Measurements from ENCODE around the gene BTBD16. TPM values are rescaled to one million over a fixed set of nuclear protein-coding genes. Genes with fewer than 3 reads are reported as not detected.

BTBD16 gene
- total RNA-seq, 1 experiment from 2014 or later: 0.88 TPM

DNA sequence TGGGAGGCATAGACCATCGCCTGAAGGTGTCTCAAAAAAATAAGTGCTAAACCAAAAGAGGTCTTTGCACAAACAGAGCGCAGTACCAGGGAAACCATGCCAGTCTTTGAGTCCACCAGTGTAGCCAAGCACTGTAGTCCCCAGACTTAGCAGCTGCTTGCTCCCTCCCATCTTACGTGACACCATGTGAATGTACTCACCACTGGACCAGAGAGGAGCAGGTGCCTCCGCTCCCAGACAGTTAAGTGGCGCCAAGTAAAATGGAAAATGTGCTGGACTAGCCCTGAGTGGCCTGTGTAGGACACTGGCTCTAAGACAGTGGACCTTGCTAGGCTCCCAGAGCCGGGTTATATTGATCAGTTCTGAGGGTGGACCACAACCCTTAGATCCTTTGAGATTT lies 55.7 kb downstream of the BTBD16 start:
- in situ Hi-C loops (cut with HindIII; ENCODE audit: low pct_unique_long_range_greater_than_20kb, low sequenced_read_pairs): no loop called here
- DNase-seq (ENCODE audit: low read depth): no peak

DNA sequence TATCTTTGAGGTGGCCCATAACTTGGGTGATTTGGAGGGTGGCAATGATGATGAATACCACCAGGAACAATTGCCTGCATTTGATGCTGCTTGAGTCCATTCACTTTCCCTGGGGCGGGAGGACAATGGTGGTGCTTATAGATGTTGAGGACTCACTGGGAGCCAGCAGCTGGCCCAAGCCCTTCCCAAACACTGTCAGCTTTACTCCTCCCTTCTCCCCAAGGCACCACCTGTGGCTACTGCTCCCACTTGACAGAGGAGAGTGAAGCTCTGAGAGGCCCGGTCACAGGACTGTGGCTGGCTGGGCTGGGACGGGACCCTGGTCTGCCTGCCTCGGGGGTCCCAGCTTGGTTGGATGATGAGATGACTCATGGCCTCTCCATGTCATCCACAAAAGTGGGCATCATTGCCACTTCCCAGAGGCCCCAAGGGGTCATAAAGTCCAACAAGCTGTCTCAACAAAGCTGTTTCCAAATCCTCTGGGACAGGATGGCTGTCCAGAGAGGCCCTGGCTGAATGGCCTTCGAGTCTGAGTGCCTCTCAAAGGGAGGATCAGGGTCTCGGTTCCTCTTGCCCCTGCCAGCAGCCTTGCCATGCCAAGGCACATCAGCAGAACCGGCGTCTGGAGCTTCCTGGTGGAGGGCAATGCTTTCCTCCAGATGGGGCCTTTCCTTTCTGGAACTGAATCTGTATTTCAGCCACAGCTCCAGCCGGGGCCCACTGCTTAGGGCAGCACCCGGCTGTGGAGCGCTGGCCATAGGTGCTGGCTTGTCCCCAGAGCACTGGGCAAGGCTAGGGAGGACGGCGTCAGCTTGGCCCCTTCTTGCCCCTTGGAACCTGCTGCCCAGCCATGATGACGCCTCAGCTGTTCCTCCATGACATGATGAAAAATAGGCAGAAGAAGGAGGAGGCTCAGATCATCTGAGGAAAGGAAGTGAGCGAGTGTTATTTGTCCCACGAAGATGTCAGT lies 56.4 kb downstream of the BTBD16 start:
- in situ Hi-C loops (cut with HindIII; ENCODE audit: low pct_unique_long_range_greater_than_20kb, low sequenced_read_pairs): no loop called here

DNA sequence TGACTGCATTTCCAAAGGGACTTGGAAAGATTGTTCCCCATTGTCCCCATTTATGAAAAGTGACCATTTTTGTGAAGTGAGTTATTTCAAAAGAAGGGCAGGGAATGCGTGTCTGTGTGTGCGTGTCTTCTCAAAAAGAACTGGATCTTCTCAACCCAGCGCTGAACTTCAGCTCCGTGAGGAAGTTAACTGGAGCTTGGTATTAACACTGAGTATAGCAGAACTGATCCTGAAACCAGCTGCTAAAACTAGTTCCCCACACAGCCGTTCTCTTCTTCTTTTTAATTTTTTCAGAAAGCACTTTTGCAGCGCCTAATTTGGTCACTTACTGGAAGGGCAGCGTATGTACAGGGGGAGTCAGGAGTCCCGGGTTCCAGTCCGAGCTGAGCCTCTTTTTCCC lies 57.6 kb downstream of the BTBD16 start:
- no peak for DNase-seq (ENCODE audit: low read depth)
- in situ Hi-C loops (cut with HindIII; ENCODE audit: low pct_unique_long_range_greater_than_20kb, low sequenced_read_pairs): no loop called here

More for the DNA sequence above, 56.4 kb downstream of the BTBD16 start:
- no peak for DNase-seq (ENCODE audit: low read depth)

DNA sequence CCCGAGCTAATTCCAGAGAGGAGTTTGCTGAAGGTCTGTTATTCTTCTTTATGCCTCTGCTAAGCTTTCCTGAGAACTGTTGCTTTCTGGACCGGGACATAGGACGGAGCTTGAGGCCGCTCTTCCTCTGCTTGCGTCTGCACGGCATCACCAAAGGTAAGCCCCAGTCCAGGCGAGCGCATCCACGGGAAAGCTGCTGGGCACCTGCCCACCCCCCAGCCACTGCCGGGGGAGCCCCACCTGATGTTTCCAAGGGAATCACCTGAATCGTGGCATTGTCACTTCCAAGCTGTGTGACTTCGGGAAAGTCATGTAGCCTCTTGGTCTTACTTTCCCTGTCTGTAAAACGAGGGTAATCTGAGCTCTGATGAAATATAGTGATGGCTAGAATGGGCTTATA lies 58.3 kb downstream of the BTBD16 start:
- no peak for DNase-seq (ENCODE audit: low read depth)
- in situ Hi-C loops (cut with HindIII; ENCODE audit: low pct_unique_long_range_greater_than_20kb, low sequenced_read_pairs): no loop called here

DNA sequence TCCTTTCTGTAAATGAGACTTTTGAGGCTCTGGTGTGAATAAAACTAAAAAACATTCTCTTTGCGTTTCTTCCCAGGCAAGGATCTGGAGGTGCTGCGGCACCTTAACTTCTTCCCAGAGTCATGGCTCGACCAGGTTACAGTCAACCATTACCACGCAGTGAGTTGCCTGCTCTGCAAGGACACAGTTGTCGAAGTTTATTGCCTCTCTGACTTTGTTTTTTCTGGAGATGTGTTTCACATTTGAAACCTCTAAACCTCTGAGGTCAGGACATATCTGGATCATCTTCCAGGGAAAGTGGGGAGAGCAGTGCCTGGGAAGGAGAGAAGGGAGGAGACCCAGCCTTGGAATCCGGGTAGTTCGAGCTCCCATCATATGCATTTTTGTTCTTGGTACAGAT lies 60.0 kb downstream of the BTBD16 start:
- DNase-seq (ENCODE audit: low read depth): no peak

DNA sequence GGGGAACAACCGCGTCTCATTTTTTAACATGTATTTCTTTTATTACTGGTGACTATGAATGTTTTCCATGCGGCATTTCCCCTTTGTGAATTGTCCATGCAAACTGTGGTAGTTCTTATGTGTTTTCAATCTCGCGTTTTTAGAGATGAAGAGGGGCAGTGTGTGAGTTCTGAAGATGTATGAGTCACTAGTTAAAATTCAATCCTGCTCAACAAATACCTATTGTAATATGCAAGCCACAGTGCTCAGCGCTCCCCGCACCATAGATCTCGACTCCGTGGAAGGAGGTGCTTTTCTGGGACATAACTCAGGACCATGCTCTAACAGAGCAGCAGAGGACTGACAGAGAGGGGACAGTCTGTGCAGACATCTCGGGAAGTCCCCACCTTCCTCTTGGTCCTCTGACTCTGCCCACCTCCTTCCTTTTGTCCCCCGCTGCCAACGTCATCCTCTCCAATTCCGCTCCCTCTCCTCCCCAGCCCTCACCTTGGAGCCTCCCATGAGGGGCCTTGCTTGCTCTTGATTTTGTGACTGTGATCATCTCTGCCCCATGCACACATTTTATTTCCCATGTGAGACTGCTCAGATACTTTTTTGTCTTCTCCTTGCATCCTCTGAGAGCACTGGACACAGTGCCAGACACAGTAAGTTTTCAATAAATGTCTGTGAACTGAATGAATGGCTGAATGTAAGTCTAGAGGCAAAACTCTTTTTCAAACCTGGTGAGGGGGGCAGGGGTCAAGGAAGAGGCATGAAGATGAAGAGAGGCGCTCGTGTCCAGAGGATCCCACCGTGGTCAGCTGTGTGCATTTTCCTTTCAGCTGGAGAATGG lies 60.7 kb downstream of the BTBD16 start:
- peak; percentile 82 for DNase-seq (ENCODE audit: low read depth)
- in situ Hi-C loops (cut with HindIII; ENCODE audit: low pct_unique_long_range_greater_than_20kb, low sequenced_read_pairs): no loop called here

More for the DNA sequence above, 60.0 kb downstream of the BTBD16 start:
- in situ Hi-C loops (cut with HindIII; ENCODE audit: low pct_unique_long_range_greater_than_20kb, low sequenced_read_pairs): no loop called here

DNA sequence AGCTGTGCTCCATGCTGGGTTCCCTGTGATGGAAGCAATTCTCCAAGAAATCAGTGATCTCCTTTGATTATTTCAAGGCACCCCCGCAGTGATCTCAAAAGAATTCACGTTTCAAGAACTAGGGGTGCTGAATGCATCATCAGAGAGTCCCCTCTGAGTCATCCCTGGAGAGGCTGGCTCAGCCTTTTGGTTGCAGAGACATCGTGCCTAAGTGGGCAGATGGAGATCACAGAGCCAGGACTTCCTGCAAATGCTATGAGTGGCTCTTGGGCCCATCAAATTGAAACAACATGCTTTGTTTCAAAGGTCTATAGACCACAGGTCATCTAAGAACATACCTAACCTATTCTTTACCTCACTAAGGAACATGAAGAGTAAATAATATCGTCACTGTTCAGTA lies 61.9 kb downstream of the BTBD16 start:
- no peak for DNase-seq (ENCODE audit: low read depth)
- in situ Hi-C loops (cut with HindIII; ENCODE audit: low pct_unique_long_range_greater_than_20kb, low sequenced_read_pairs): no loop called here

DNA sequence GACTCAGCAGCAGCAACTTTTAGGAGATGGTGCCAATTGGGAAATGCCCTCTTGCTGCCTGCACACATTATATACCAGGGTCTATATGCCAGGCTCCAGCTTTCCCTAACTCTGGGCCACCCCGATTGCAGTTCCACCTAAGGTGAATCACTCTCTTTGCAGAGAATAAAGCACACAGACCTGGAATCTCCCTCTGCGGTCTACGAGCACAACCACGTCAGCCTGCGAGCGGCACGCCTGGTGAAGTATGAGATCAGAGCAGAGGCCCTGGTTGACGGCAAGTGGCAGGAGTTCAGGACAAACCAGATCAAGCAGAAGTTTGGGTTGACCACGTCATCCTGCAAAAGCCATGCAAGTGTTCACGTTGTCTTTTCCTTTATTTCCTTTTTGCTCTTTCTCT lies 65.2 kb downstream of the BTBD16 start:
- DNase-seq (ENCODE audit: low read depth): peak; percentile 57

DNA sequence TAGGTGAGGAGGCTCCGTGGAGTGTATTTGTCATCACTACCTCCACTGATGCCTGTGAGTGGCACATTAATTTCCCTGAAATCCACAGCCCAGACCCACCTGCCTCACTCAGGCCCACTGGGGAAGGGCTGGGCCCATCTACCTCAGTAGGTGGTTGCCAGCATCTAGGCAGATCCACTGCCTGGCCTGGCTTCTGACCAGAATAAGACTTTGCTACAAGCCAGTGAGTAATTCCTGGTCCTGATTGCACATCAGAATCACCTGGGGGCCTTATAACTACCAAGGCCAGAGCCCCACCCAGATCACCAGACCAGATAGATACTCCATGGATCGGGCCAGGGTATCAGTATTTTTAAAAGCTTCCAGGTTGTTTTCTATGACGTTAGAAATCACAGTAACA lies 65.9 kb downstream of the BTBD16 start:
- in situ Hi-C loops (cut with HindIII; ENCODE audit: low pct_unique_long_range_greater_than_20kb, low sequenced_read_pairs): no loop called here
- no peak for DNase-seq (ENCODE audit: low read depth)

More for the DNA sequence above, 65.2 kb downstream of the BTBD16 start:
- in situ Hi-C loops (cut with HindIII; ENCODE audit: low pct_unique_long_range_greater_than_20kb, low sequenced_read_pairs): no loop called here

DNA sequence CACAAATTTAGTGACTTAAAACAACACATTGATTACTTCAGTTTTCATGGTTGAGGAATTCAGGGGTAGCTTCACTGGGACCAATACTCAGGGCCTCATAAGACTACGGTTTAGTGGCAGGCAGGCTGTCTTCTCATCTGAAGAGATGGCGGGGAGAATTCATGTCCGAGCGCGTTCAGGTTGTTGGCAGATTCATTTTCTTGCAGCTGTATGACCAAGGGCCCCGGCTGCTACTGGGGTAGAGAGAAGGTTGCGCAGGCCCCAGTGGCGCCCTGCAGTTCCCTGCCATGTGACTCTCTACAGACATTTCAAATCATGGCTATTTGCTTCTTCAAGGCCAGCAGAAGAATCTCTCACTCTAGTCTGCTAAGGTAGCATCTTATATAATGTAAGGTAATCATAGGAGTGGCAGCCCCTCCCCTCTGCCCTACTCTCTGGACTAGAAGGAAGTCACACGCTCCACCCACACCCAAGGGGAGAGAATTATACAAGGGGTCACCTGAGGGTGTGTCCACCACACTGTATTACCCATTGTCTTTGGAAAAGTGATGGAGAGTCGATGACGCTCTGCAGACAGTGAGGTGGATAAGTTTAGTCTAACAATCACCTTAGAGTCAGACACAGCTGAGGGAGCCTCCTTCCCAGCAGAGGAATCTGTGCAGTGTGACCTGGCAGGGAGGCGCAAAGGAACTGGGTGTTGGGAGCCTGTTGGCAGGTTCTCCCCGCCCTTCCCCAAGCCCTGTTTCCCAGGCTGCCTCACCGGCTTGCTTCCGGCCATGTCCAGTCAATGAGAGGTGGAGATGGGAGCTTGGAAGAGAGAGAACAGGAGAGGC lies 67.7 kb downstream of the BTBD16 start:
- DNase-seq (ENCODE audit: low read depth): no peak
- in situ Hi-C loops (cut with HindIII; ENCODE audit: low pct_unique_long_range_greater_than_20kb, low sequenced_read_pairs): no loop called here

DNA sequence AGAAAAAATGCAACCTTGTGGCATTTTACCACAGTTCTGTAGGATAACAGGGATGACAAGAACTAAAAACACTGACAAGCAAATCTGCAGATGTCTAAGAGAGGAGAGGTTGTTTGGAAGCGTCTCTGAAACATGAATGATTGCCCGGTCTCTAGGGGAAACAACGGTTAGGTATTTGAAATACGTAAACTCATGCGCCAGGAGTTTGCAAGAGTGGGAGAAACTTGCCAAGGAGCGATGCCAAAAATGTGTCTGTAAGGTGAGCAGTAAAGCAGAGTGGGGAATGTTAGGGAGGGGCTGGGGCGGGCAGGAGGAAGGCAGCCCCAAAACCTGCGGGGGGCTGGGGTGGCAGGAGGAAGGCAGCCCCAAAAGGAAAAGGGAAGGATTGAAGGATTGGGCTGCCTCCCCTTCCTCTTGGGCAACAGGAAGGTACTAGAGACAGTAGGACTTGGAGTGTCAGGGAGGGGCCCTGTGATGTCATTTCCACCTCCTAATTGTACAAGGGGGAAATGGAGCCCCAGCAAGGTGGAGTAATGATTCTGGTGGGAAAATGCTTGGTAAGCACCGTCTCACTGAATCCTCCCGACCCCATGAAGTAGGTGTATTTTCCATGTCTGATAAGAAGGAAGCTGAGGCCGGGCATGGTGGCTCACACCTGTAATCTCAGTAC lies 70.2 kb downstream of the BTBD16 start:
- no peak for DNase-seq (ENCODE audit: low read depth)
- in situ Hi-C loops (cut with HindIII; ENCODE audit: low pct_unique_long_range_greater_than_20kb, low sequenced_read_pairs): no loop called here

DNA sequence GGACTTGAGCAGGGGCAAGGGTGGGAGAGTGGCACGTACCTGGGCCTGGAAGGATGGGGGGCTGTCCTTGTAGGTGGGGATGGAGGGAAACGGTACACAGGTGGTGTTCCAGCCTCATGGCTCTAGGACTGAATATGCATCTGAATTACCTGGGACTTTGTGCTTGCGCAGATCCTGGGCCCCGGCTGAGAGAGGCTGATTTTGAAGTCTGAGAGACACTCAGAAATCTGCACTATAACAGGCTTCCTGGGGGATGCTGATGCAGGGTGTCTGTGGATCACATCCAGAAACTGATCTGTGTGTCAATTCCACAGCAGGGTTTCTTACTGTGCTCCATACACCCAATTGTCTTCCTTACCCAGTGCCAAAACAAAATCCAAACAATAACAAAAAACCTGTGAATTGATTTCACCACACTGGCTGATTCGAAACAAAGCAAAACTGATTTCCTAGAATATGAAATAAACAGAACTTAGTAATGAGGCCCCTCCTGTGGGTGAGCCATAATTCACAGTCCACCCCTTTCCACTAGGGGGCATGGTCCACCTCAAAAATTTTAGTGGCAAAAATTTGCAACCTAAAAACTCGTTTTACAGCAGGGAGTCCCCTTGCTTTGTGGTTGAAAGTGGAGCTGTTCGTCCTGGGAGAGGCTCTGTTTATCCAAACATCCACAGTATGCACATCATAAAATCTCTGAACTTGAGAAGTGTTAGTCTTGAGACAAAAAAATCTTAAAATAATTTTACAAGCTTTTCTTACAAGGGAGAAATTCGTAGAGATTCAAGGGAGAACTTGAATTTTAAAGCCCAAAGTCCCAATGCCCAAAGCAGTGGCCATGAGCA lies 71.4 kb downstream of the BTBD16 start:
- in situ Hi-C loops (cut with HindIII; ENCODE audit: low pct_unique_long_range_greater_than_20kb, low sequenced_read_pairs): no loop called here
- DNase-seq (ENCODE audit: low read depth): peak; percentile 46

DNA sequence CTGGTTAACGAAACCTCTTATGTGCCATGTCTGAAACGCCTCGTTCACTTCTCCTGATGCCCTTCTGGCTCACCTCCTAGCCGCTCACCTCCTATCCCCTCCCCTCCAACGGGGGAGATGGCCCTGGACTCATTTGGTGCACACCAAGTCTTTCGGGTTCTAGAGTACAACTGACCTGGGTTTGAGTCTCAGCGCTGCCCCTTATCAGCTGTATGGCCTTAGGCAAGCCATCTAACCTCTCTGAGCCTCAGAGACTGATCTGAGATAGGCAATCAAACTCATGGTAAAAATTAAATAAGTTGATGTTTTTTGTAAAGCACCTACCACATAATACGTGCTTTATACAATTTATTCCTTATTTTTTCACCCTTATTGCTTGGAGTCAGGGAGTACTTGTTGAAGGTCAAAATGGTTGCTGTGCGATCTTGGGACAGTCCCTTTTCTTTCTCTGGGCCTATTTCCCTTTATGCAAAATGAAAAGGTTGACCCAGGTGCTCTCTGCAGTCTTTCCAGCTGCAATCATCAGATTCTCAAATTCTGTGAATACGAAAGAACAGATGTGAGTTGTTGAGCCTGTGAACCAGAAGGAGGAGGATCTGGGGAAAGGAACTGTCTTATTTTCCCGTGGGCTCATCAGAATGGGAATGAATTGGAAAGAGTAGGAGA lies 72.2 kb downstream of the BTBD16 start:
- in situ Hi-C loops (cut with HindIII; ENCODE audit: low pct_unique_long_range_greater_than_20kb, low sequenced_read_pairs): no loop called here
- DNase-seq (ENCODE audit: low read depth): no peak

DNA sequence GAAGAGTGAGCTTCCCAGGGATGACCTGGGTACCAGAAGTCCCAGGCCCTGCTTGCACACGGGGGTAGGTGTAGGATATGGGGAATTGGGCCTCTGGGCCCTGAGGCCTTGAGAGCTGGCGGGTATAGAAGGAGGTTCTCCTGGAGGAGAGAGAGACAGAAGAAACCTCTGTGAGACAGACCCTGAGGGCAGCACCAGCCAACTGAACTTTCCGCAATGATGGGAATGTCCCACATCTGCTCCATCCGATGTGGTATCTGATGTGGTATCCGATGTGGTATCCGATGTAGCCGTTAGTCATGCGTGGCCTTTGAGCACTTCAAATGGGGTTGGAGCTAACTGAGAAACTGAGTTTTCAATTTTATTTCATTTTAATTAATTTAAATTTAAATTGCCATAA lies 72.8 kb downstream of the BTBD16 start:
- no peak for DNase-seq (ENCODE audit: low read depth)
- in situ Hi-C loops (cut with HindIII; ENCODE audit: low pct_unique_long_range_greater_than_20kb, low sequenced_read_pairs): no loop called here

DNA sequence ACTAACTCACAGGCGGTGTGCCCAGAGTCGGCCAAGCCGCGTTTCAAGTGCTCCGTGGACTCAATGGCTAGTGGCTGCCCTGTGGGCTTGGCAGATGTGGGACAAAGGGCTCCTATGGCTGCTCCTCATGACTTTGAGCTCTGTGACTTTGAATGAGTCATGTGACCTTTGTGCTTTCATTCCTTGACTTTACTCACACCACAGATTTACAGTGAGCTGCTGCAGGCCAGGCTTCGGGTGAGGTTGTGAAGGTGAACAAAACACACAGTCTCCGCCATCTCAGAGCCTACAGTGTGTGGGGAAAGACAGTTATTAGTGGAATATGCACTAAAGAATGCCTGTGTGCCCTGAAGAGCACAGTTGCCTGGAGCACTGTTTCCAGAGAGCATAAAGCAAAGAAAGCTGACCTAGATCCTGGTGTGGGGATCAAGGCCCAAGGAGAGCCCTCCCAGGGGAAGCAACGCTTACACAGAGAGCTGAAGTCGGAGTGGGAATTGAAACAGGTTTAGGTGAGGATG lies 73.7 kb downstream of the BTBD16 start:
- peak; percentile 65 for DNase-seq (ENCODE audit: low read depth)
- in situ Hi-C loops (cut with HindIII; ENCODE audit: low pct_unique_long_range_greater_than_20kb, low sequenced_read_pairs): no loop called here

DNA sequence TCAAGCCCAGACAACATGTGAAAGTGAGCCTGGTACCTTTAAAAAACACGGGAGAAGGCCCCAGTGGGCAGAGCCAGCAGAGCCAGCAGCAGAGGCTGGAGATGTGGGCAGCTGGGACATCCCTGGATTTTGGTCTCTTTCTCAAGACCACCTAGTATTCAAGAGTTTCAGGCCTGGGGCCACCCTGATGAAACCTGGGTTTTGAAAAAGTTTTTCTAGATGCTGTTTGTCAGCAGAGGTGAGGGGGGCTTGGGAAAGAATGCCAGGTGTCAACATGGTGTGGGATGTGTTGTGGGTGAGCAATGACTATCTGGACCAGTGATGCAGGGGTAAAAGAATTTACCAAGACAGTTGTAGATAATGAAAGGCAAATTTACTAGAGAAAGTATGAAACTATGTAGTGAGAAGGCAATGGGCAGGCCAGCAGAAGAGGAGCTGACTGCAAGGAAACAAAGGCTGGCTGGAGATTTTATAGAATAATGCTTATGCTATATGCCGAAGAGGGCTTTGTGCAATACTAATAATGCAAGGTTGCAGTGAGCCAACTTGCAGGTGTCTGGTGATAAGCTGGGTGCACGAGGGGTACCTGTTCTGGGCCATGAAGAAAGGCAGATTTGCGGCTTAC lies 75.3 kb downstream of the BTBD16 start:
- DNase-seq (ENCODE audit: low read depth): no peak
- in situ Hi-C loops (cut with HindIII; ENCODE audit: low pct_unique_long_range_greater_than_20kb, low sequenced_read_pairs): no loop called here

All from Caki2 (cell line).